Measurements from ENCODE around the gene SAMD11.

The SAMD11 gene

DNA sequence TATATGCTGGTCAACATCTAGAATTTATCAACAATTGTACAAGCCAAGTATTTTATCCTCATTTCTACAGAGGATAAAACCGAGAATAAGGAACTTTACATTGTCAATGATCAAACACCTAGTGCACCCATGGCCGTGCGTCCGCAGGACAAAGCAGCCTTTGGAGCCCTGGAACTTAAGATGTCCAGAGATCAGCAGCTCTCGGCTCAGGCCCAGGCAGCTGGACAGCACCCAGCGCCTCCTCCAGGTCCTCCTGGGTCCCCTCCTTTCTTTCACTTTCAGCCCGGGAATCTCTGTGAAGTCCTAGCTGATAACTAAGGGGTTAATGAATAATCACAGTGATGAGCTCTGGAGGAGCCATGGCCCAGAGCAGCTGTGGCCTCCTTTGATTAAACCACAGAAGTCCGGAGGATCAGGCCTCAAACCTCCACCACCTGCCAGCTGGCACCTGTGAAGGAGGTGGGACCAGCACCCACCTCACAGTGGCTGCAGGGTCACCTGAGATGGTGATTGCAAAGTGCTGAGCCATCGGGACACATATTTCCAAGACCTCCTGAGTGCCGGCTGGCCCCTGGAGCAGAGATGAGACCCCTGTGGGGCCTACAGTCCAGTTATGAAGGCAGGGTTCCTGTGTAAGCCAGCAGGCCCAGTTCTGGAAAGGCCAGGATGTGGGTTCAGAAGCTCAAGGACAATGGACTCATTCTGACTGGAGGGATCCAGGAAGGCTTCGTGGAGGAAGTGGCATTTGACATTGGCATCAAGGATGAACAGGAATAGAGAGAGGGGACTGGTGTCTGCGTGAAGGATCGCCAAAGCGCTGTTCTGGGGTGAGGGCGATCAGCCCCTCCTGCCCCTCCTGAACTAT, 11.6 kb upstream of the SAMD11 start:
- peaks cover 79% of the 10 kb centered on the region for H3K27me3 ChIP-seq (replicated peaks; ENCODE audit: insufficient read depth, low read length)

DNA sequence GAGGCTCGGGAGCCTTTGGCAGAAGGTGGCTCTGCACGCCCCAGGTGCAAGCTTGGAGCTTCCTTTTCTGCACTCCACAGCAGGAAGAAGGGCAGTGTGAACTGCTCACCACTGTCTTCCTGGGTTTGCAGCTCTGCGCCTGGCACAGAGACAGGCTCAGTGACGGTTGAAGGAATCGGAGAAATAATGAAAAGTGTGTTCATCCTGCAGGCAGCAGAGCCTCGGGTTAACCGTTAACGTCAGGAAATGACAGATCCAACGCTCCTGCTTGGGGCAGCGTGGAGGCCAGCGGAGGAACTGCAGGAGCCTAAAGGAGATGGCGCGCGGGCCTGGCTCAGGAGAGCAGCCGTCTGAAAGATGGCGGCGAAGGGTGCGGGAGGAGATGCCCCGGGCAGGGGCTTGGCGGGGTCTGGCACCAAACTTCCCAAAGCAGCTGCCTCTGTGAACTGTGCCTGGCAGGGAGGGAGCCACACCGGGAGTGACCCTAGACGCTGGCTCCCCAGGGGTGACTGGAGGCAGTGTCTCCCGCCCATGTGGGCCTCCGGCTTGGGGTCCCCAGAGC, 10.9 kb upstream of the SAMD11 start:
- no peaks in the 10 kb centered on the region for H3K9me2 ChIP-seq (replicated peaks; ENCODE audit: insufficient read depth, low read length)
- H3K9ac ChIP-seq (ENCODE audit: low read length): no peak overlapping the region
- H3K4me1 ChIP-seq (ENCODE audit: low read length): no peaks in the 10 kb centered on the region
- H3K4me2 ChIP-seq (ENCODE audit: low read depth, low read length): no peak overlapping the region
- DNase-seq: no peak
- peaks cover 79% of the 10 kb centered on the region for H3K27me3 ChIP-seq (replicated peaks; ENCODE audit: insufficient read depth, low read length)
- H4K20me1 ChIP-seq (ENCODE audit: insufficient read depth, low read length): no peaks in the 10 kb centered on the region
- H3K9me3 ChIP-seq (replicated peaks; ENCODE audit: insufficient read depth, low read length): no peaks in the 10 kb centered on the region
- no peaks in the 10 kb centered on the region for H3K36me3 ChIP-seq (replicated peaks; ENCODE audit: insufficient read depth, low read length)
- H2AFZ ChIP-seq (ENCODE audit: low read length): no peak overlapping the region
- H3K27ac ChIP-seq (ENCODE audit: low read length): no peak overlapping the region
- H3K79me2 ChIP-seq (ENCODE audit: low read length): no peaks in the 10 kb centered on the region
- H3F3A ChIP-seq (ENCODE audit: insufficient read depth, low read length): no peaks in the 10 kb centered on the region
- no peak overlapping the region for H3K4me3 ChIP-seq (ENCODE audit: low read length)
- no peak for TF ChIP-seq EZH2phosphoT487 (IDR thresholded peaks at IDR 0.05; ENCODE audit: low read length)
- TF ChIP-seq, protein P1, sequence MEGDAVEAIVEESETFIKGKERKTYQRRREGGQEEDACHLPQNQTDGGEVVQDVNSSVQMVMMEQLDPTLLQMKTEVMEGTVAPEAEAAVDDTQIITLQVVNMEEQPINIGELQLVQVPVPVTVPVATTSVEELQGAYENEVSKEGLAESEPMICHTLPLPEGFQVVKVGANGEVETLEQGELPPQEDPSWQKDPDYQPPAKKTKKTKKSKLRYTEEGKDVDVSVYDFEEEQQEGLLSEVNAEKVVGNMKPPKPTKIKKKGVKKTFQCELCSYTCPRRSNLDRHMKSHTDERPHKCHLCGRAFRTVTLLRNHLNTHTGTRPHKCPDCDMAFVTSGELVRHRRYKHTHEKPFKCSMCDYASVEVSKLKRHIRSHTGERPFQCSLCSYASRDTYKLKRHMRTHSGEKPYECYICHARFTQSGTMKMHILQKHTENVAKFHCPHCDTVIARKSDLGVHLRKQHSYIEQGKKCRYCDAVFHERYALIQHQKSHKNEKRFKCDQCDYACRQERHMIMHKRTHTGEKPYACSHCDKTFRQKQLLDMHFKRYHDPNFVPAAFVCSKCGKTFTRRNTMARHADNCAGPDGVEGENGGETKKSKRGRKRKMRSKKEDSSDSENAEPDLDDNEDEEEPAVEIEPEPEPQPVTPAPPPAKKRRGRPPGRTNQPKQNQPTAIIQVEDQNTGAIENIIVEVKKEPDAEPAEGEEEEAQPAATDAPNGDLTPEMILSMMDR (IDR thresholded peaks at IDR 0.05; ENCODE audit: low read length): peak; percentile 17; the same call in 1 of the 2 replicates

More for the DNA sequence above, 11.6 kb upstream of the SAMD11 start:
- Histone ChIP-seq H3K36me3 (replicated peaks; ENCODE audit: insufficient read depth, low read length) (no peaks in the 10 kb centered on the region), H3K4me3 (ENCODE audit: low read length) (no peak overlapping the region), H3K27ac (ENCODE audit: low read length) (no peak overlapping the region), H3K79me2 (ENCODE audit: low read length) (no peaks in the 10 kb centered on the region), H3K9me3 (replicated peaks; ENCODE audit: insufficient read depth, low read length) (no peaks in the 10 kb centered on the region), H3K4me1 (ENCODE audit: low read length) (no peaks in the 10 kb centered on the region), H3K9me2 (replicated peaks; ENCODE audit: insufficient read depth, low read length) (no peaks in the 10 kb centered on the region), H3K4me2 (ENCODE audit: low read depth, low read length) (no peak overlapping the region), H2AFZ (ENCODE audit: low read length) (no peak overlapping the region), H3K9ac (ENCODE audit: low read length) (no peak overlapping the region), H3F3A (ENCODE audit: insufficient read depth, low read length) (no peaks in the 10 kb centered on the region), H4K20me1 (ENCODE audit: insufficient read depth, low read length) (no peaks in the 10 kb centered on the region)
- no peak for DNase-seq
- TF ChIP-seq EZH2 (optimal IDR thresholded peaks at IDR 0.05; ENCODE audit: low read depth, low read length): no peak
- TF ChIP-seq, protein P1 (IDR thresholded peaks at IDR 0.05; ENCODE audit: low read length): no peak
- no peak for TF ChIP-seq EZH2phosphoT487 (IDR thresholded peaks at IDR 0.05; ENCODE audit: low read length)

DNA sequence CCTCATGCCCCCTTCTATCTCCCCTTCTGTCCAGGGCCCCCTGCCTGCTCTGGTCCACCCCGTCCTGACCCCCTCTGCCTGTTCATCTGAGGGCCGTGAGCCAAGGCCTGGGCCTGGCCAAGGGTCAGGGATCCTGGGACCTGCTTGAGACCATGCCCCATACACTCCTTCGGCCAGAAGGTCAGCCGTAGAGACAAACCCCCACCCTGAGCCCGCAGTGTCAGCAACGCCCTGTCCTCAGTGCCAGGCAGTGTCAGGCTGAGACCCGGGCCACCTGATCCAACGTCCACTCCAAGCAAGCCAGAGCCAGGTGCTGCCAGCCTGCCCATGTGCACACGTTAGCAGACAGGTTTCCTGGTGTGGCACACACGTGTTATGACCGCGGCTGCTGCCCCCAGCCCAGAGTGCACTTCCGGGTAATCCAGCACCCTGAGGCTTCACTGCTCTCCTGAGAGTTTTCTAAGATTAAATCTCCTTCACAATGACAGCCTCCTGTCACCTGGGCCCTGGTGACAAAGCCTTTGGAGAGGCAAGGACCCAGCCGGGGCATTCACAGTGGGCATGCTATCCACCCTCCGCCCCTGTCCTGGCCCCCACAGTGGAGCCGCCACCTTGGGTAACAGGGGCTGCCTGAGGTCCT, 10.1 kb upstream of the SAMD11 start:
- no peak for DNase-seq
- Histone ChIP-seq H2AFZ (ENCODE audit: low read length) (no peak overlapping the region), H3K9ac (ENCODE audit: low read length) (no peak overlapping the region), H3K4me3 (ENCODE audit: low read length) (no peak overlapping the region), H3K4me1 (ENCODE audit: low read length) (no peaks in the 10 kb centered on the region), H3K79me2 (ENCODE audit: low read length) (no peaks in the 10 kb centered on the region), H3K36me3 (replicated peaks; ENCODE audit: insufficient read depth, low read length) (no peaks in the 10 kb centered on the region), H3K9me2 (replicated peaks; ENCODE audit: insufficient read depth, low read length) (no peaks in the 10 kb centered on the region), H3K9me3 (replicated peaks; ENCODE audit: insufficient read depth, low read length) (no peaks in the 10 kb centered on the region), H4K20me1 (ENCODE audit: insufficient read depth, low read length) (no peaks in the 10 kb centered on the region), H3K27me3 (replicated peaks; ENCODE audit: insufficient read depth, low read length) (peaks cover 83% of the 10 kb centered on the region), H3K27ac (ENCODE audit: low read length) (no peak overlapping the region), H3F3A (ENCODE audit: insufficient read depth, low read length) (no peaks in the 10 kb centered on the region), H3K4me2 (ENCODE audit: low read depth, low read length) (no peak overlapping the region)
- TF ChIP-seq EZH2phosphoT487 (IDR thresholded peaks at IDR 0.05; ENCODE audit: low read length) (no peak), EZH2 (optimal IDR thresholded peaks at IDR 0.05; ENCODE audit: low read depth, low read length) (no peak)
- TF ChIP-seq, protein P1 (IDR thresholded peaks at IDR 0.05; ENCODE audit: low read length): no peak
